Stimulated activated CD8-positive, alpha-beta memory T cell treated with anti-CD3 and anti-CD28 coated beads, Interleukin-12 subunit alpha, Interleukin-12 subunit beta, amount 100 ng/mL, for 1 hour (primary cell): ENCODE results near the gene MYDGF.
A peak's percentile ranks its signal among the peaks of the same experiment; 100 is the strongest.

Experiments used
- DNase-seq: peaks from one replicate; pipeline ENCODE4 v3.0.0-alpha.2; 2020; ENCODE audit warnings: low read depth

MYDGF gene

DNA sequence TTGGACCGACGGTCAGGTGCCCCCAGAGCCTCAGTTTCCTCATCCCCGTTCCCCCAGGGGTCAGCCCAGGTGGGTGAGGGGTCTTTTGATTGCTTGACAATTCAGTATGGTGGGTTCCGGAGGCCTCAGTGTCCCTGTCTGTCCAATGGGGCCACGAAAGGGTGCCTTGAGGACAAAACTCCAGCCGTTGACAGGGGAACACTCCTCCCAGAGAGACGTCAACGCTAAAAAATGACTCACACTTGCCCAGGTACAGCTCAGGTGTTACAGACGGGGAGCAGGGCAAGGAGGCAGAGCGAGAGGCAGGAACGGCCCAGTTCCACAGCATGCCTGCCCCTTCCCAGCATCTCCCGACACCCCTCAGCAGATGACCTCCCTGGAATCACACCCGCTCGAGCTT lies 29.0 kb downstream of the MYDGF start:
- no peak for DNase-seq

GRCh38 chr19:4640247-4641000 lies 29.7 kb downstream of the MYDGF start:
- no peak for DNase-seq

- DNase-seq, result no peak
These were observed 30.5 kb downstream of the MYDGF start for GRCh38 chr19:4639531-4640246.

DNA sequence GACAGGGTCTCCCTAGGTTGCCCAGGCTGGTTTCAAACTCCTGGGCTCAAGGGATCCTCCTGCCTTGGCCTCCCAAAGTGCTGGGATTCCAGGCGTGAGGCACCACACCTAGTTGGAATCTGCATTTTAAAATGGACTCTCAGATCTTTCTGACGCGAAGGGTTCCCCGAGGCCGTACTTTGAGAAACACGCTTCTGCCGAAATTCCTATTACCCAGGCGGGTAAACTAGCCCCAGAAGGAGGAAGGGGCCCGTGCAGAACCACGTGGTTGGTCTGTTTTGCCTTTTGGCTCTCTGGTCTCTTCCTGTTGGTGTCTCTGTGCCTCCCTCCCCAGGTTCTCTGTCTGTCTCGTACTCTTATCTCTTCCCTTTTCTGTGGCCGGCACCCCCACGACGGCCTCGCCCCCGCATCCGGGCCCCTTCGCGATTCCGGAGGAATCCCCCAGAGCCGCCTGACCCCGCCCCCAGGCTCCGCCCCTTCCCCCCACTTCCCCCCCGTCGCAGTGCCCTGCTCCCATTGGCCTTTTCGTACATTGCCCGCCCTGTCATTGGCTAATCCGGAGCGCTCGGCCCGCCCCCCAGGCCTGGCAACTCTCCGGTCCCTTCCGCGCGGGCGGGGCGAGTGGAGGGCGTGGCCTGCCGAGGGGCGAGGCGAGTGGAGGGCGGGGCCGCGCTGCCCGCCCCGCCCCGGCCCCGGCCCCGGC lies 31.2 kb downstream of the MYDGF start, which contains the start of gene TNFAIP8L1:
TNFAIP8L1 (plus strand) TSS at position 689 of the 703 bp plus-strand sequence. CDS start 12,354 bp downstream, outside the sequence.
- DNase-seq, result peak; percentile 98

DNA sequence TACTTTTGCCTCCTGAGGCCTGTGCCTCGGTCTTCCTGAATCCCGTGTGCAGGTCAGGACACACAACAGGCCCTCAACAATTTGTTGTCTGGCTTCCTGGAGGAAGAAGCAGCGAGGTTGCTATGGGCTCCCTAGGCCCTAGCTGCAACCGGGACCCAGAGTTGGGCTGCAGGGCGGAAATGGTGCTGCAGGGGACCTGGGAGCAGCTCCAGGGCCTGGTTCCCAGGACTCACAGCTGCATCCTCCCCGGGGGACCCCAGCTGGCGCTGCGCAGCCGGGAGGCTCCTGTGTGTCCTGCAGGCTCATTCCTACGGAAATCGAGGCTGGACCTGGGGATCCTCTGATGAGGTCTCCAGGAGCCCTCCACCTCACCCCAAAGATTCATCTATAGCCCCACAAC lies 31.8 kb downstream of the MYDGF start:
- no peak for DNase-seq

- DNase-seq, result no peak
These were observed 33.4 kb downstream of the MYDGF start for GRCh38 chr19:4636761-4637160.

GRCh38 chr19:4636151-4636717 lies 33.9 kb downstream of the MYDGF start:
- peak; percentile 49 for DNase-seq

- DNase-seq, result no peak
These were observed 34.4 kb downstream of the MYDGF start for GRCh38 chr19:4635754-4636116.

DNA sequence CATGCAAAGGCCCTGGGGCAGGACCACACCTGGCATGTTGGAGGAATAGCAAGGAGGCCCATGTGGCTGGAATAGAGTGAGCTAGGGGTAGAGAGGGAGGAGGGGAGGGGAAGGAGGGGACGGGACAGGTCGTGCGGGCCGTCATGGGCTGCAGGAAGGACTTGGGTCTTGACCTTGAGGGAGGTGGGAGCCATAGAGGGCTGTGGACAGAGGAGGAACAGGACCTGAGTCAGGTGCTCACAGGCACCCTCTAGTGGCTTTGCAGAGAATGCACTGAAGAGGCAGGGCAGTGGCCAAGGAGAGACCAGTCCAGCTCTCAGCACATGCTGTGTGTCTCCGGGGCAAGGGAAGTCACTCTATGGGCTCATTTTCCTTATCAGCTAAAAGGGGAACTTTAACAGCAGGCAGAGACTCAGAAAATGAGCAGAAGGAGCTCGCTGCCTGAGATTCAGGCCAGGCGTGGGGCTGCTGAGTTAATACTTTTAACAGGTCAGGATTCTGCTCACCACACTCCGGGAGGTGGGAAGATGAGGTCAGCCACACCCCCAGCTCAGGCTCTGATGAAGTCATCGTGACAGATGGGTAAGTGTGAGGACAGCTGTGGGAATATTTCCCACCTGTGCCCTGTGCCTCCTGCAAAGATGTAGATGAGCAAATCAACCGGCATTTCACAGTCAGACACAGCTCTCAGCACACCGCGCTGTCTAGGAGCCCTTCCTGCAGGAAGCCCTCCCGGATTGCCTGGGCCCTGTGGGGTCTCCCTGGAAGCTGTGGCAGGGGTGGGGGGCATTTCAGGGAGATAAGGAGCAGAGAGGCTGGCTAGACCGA lies 36.8 kb downstream of the MYDGF start:
- no peak for DNase-seq

- DNase-seq, result no peak
These were observed 45.3 kb downstream of the MYDGF start for GRCh38 chr19:4624733-4625362.

DNA sequence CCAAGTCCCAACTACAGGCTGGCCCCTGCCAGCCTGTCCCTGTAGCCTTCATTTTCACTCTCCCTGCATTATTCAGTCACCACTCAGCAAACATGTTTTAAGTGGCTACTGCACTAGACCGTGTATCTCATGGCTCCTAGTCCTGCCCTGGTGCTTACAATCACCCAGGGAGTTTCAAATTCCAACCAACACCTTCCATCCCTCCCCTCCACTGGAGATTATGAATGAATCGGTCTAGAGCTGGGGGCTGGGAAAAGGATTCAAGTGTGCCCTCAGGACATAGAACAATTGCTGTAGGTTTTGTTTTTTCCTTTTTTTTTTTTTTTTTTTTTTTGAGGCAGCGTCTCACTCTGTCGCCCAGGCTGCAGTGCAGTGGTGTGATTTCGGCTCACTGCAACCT lies 45.8 kb downstream of the MYDGF start:
- DNase-seq, result no peak

DNA sequence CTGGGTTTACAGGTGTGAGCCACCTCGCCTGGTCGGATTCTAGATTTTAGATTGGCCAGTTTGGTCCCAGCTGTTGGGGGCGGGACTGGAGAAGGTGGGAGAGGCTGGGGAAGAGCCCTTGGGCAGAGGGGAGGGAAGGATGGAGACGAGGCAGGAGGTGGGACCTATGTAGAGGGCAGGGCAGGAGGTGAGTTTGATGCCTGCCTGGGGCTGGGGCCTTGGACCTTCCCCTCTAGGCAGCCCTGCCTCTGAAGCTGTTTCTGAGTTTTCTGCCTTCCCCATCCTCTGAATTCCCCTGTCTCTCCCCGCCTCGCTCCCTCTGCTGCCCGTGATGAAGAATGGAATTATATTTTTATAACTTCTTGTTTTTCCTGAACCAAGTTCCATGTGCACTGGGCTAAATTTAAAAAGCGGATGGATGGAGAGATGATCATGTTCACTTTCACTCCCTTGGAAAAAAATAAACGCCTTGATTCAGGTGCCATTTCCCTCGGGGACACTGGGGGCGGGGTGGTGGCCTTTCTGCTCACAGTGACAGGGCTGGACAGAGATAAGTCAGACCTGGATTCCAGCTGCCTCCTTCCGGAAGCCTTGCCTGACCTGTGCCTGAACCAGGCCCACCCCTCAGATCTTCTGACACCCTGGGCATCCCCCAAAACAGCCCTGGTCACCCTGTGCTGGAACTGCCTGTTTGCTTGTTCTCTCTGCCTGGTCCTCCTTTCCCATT lies 47.3 kb downstream of the MYDGF start:
- DNase-seq, result no peak

GRCh38 chr19:4620675-4621074 lies 49.5 kb downstream of the MYDGF start:
- no peak for DNase-seq

GRCh38 chr19:4619668-4620294 lies 50.4 kb downstream of the MYDGF start:
- no peak for DNase-seq

- DNase-seq, result no peak
These were observed 52.1 kb downstream of the MYDGF start for GRCh38 chr19:4618019-4618418.

GRCh38 chr19:4613254-4613751 lies 56.8 kb downstream of the MYDGF start:
- no peak for DNase-seq

- DNase-seq, result no peak
These were observed 60.1 kb downstream of the MYDGF start for GRCh38 chr19:4609878-4610511.
